Osteoblast (primary cell): ENCODE results near the gene PEAK3. TPM values are rescaled to one million over a fixed set of nuclear protein-coding genes. Genes with fewer than 3 reads are reported as not detected.

Experiments
- DNase-seq: peaks from one replicate; pipeline ENCODE4 v3.0.0; 2011; ENCODE audit warnings: low spot score, mixed read lengths; ENCODE audit not compliant: insufficient read length; ENCODE audit errors: missing footprints
- H2AFZ ChIP-seq: 2 replicates; pipeline ENCODE4 v1.6.0; 2011; ENCODE audit warnings: mild to moderate bottlenecking, low read length
- H3K27ac ChIP-seq: 2 replicates; pipeline ENCODE4 v1.5.1; 2011; ENCODE audit warnings: mild to moderate bottlenecking, low read depth, low read length, moderate library complexity
- H3K27me3 ChIP-seq: 2 replicates; pipeline ENCODE4 v1.6.0; 2012; ENCODE audit warnings: mild to moderate bottlenecking, control low read depth, inconsistent platforms, low read length, moderate library complexity; ENCODE audit not compliant: insufficient read depth
- H3K36me3 ChIP-seq: 2 replicates; pipeline ENCODE4 v1.5.1; 2011; ENCODE audit warnings: mild to moderate bottlenecking, low read length, control low read depth, moderate library complexity; ENCODE audit not compliant: insufficient read depth
- H3K4me1 ChIP-seq: 2 replicates; pipeline ENCODE4 v1.5.1; 2011; ENCODE audit warnings: mild to moderate bottlenecking, low read length, control low read depth, moderate library complexity; ENCODE audit not compliant: insufficient read depth
- H3K4me2 ChIP-seq: 2 replicates; pipeline ENCODE4 v1.6.0; 2011; ENCODE audit warnings: mild to moderate bottlenecking, low read length; ENCODE audit not compliant: insufficient read depth
- H3K4me3 ChIP-seq: fragments of 200-600 bp; sonication (generic); 3 replicates; pipeline ENCODE4 v1.5.1; 2012; ENCODE audit warnings: mild to moderate bottlenecking, low read length, inconsistent platforms; ENCODE audit not compliant: insufficient read depth
- H3K79me2 ChIP-seq: 2 replicates; pipeline ENCODE4 v1.6.0; 2012; ENCODE audit warnings: mild to moderate bottlenecking, low read length, control low read depth, inconsistent platforms; ENCODE audit not compliant: insufficient read depth
- H3K9me3 ChIP-seq: 2 replicates; pipeline ENCODE4 v1.5.1; 2011; ENCODE audit warnings: low read depth, low read length, control low read depth
- H4K20me1 ChIP-seq: 2 replicates; pipeline ENCODE4 v1.6.0; 2012; ENCODE audit warnings: mild to moderate bottlenecking, low read length, control low read depth; ENCODE audit not compliant: insufficient read depth
- CTCF ChIP-seq: IDR thresholded peaks from 2 replicates; pipeline ENCODE4 v1.5.1; 2011; ENCODE audit warnings: mild to moderate bottlenecking, low read depth, low read length, moderate library complexity; ENCODE audit errors: extremely low read depth
- total RNA-seq: library from RNA; depleted of rRNA; stranded (reverse); fragments of >200 nt; gene quantifications from 2 replicates; pipeline ENCODE4 v1.2.3, GENCODE V29; 2012

The PEAK3 gene
- total RNA-seq, 1 donor, result not detected

GRCh38 chr19:2240881-2241760 lies 40.9 kb downstream of the PEAK3 start:
- no peak for TF ChIP-seq CTCF
- Histone ChIP-seq H3K4me3 (peak overlapping the region; percentile 75), H3K27ac (peak overlapping the region; percentile 65), H3K4me2 (peak overlapping the region; percentile 98), H3K27me3 (no peaks in the 10 kb centered on the region), H3K4me1 (peaks cover 38% of the 10 kb centered on the region), H3K79me2 (peaks cover 93% of the 10 kb centered on the region), H3K9me3 (no peaks in the 10 kb centered on the region), H3K36me3 (peaks cover 42% of the 10 kb centered on the region), H2AFZ (no peak overlapping the region), H4K20me1 (peaks cover 67% of the 10 kb centered on the region)
- no peak for DNase-seq

GRCh38 chr19:2239771-2240770 lies 41.9 kb downstream of the PEAK3 start:
- no peak for DNase-seq
- H3K36me3 ChIP-seq, result peaks cover 31% of the 10 kb centered on the region
- peak overlapping the region; percentile 65 for H3K27ac ChIP-seq
- no peaks in the 10 kb centered on the region for H3K9me3 ChIP-seq
- peaks cover 40% of the 10 kb centered on the region for H3K4me1 ChIP-seq
- H3K4me2 ChIP-seq, result peak overlapping the region; percentile 98
- peaks cover 94% of the 10 kb centered on the region for H3K79me2 ChIP-seq
- no peak for TF ChIP-seq CTCF
- peaks cover 59% of the 10 kb centered on the region for H4K20me1 ChIP-seq
- no peaks in the 10 kb centered on the region for H3K27me3 ChIP-seq
- H2AFZ ChIP-seq, result no peak overlapping the region
- H3K4me3 ChIP-seq, result peak overlapping the region; percentile 75

GRCh38 chr19:2239173-2239572 lies 42.8 kb downstream of the PEAK3 start:
- Histone ChIP-seq H3K9me3 (no peaks in the 10 kb centered on the region), H3K4me2 (peak overlapping the region; percentile 98), H3K27me3 (no peaks in the 10 kb centered on the region), H3K79me2 (peaks cover 94% of the 10 kb centered on the region), H2AFZ (no peak overlapping the region), H3K4me1 (peaks cover 45% of the 10 kb centered on the region), H3K36me3 (peaks cover 23% of the 10 kb centered on the region), H3K27ac (peak overlapping the region; percentile 65), H4K20me1 (peaks cover 62% of the 10 kb centered on the region), H3K4me3 (peak overlapping the region; percentile 75)
- no peak for DNase-seq
- no peak for TF ChIP-seq CTCF
